ENCODE results near the gene CSTF3.
A peak's percentile ranks its signal among the peaks of the same experiment; 100 is the strongest.

CSTF3 gene

DNA sequence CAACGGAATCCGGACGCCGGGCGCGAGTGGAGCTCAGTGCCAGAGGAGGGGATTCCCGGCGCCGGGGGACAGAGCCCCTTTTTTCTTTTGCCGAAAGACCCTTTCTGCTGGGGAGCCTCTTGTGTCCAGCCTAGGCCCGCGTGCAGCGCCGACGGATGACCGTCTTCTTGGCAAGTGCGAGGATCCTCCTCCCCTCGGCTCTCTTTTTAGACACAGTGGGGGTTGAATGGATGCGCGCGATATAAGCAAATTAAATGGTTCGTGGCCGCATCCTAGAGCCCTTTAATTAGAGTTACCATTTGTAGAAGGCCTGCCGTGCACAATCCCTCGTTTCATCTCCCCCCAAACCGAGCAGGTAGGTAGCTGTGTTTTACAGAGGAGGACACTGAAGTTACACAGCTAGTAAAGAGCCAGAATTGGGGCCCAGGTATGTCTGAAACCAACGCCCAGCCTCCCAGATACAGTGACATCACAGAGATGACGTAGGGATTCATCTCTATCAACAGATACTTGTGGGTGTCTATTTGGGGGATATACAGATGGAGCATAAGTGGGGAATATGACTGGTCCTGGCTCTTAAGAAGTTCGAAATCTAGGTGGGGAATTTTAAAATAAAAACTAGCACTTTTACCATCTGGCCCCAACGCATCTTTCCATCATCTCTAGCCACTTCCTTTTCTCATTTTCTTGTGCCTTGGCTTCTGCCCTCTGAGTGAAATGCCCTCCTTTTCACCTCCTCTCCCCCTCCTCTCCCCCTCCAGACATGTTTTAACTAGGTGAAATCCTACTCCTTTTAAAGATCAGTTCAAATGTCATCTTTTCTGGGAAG lies 121.0 kb downstream of the CSTF3 start:
- DNase-seq: no peak

DNA sequence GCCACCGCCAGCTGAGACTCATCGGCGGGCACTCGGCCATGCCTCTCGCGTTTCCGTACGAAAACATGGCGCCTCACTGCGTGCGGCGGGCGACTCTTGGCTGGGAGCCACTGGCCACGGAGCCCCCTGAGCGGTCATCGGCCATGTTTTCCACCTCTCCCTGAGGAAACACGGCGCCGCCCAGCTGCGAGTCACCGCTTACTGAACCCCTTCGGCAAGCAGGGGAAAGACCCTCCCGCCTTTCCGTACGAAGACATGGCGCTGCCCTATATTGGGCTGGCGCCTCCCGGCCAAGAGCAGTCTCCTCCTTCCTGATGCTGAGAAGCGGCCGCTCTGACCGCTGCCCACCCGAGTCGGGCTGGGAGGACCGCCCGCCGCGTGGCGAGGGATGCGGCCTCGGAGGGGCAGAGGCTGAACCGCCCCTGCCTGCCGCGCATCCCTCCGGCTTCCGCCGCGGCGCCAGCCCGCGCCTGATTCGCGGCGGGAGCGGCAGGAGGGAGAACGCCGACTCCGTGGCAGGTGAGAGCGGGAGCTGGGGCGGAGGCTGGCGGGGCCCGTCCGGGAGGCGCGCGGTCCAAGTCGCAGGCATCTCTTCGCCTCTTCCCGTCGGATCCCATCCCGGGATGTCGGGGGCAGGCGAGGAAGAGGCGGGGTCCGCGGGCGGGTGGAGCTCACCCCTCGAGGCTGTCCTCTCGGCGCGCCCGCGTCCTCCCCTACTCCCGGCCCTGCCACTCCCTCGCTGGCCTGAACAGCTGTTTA lies 121.8 kb downstream of the CSTF3 start, which contains the start of gene TCP11L1:
TCP11L1 (plus strand) TSS at position 299 of the 759 bp plus-strand sequence. CDS start 4,202 bp downstream, outside the sequence.
- peak; percentile 44 to 60 (median 56) for DNase-seq

DNA sequence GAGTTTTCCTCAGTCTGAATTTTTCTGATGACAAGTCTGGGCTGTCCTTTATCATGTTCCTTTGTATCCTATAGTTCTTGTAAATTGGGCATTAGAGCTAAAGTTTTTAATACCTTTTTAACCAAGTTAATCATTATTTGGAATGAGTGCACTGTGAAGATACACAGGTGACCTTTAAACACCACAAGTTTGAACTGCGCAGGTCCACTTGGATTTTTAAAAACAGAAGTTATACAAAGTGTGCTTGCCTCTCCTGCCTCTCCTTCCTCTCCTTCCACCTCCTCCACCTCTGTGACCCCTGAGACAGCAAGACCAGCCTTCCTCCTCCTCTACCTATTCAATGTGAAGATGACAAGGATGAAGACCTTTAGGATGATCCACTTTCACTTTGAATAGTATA lies 126.3 kb downstream of the CSTF3 start:
- DNase-seq: no peak
